ENCODE data around the gene GOLGA6L2.
"Not testable (repeated sequence)": the region's sequence is repeated elsewhere in the genome, so short reads cannot be mapped to it uniquely, and the experiment has no call there.

Gene GOLGA6L2

GRCh38 chr15:23424111-23424904 is 22.7 kb downstream of the GOLGA6L2 start:
- no peak for DNase-seq

- no peak for DNase-seq
These were observed 23.9 kb downstream of the GOLGA6L2 start for GRCh38 chr15:23422946-23423708.

- no peak for DNase-seq
These were observed 24.7 kb downstream of the GOLGA6L2 start for GRCh38 chr15:23422099-23422945.

GRCh38 chr15:23420806-23421575 is 26.1 kb downstream of the GOLGA6L2 start:
- DNase-seq = no peak

- DNase-seq = no peak
These were observed 30.4 kb downstream of the GOLGA6L2 start for GRCh38 chr15:23416349-23417276.

- not testable (repeated sequence) for DNase-seq
These were observed 31.2 kb downstream of the GOLGA6L2 start for GRCh38 chr15:23415866-23416265.

GRCh38 chr15:23415321-23415865 is 31.6 kb downstream of the GOLGA6L2 start:
- no peak for DNase-seq

- not testable (repeated sequence) for DNase-seq
These were observed 34.0 kb downstream of the GOLGA6L2 start for GRCh38 chr15:23412881-23413600.

GRCh38 chr15:23411841-23412240 is 35.2 kb downstream of the GOLGA6L2 start:
- no peak for DNase-seq

- DNase-seq = no peak
These were observed 43.5 kb downstream of the GOLGA6L2 start for GRCh38 chr15:23403550-23403949.

GRCh38 chr15:23402544-23402943 is 44.5 kb downstream of the GOLGA6L2 start:
- no peak for DNase-seq

- DNase-seq = no peak
These were observed 44.9 kb downstream of the GOLGA6L2 start for GRCh38 chr15:23402140-23402539.

GRCh38 chr15:23401627-23402026 is 45.4 kb downstream of the GOLGA6L2 start:
- DNase-seq = no peak

- DNase-seq = not testable (repeated sequence)
These were observed 47.8 kb downstream of the GOLGA6L2 start for GRCh38 chr15:23399207-23399606.

GRCh38 chr15:23398357-23398756 is 48.7 kb downstream of the GOLGA6L2 start:
- not testable (repeated sequence) for DNase-seq

- no peak for DNase-seq
These were observed 49.3 kb downstream of the GOLGA6L2 start for GRCh38 chr15:23397779-23398178.

- no peak for DNase-seq
These were observed 51.2 kb downstream of the GOLGA6L2 start for GRCh38 chr15:23395832-23396231.

- DNase-seq = no peak
These were observed 51.9 kb downstream of the GOLGA6L2 start for GRCh38 chr15:23395030-23395692.

Measured in NCI-H526 treated with DMSO at 0.1 percent for 48 hours (cell line).